ENCODE results near the gene LAD1.

GRCh38 chr1:201360901-201361651 is 38.0 kb downstream of the LAD1 start:
- TF ChIP-seq GATA2 (IDR thresholded peaks at IDR 0.05; ENCODE audit: low read depth, low read length) (no peak), GATA3 (IDR thresholded peaks at IDR 0.05; ENCODE audit: low read depth, low read length) (no peak)

All from SH-SY5Y (cell line).